Subcutaneous adipose tissue (tissue), 4 donors: Measurements from ENCODE around the gene ICE2. TPM values are rescaled to one million over a fixed set of nuclear protein-coding genes. Genes with fewer than 3 reads are reported as not detected.

ENCODE experiments used
- CTCF ChIP-seq: fragments of 450-650 bp; IDR thresholded peaks from one replicate; pipeline ENCODE4 v1.5.1; 2016; ENCODE audit warnings: low read depth, mild to moderate bottlenecking, control low read depth, antibody characterized with exemption, moderate library complexity
- total RNA-seq, 4 donors: library from RNA; depleted of rRNA; stranded (reverse); fragments of >200 nt; gene quantifications; one replicate each; pipeline ENCODE4 v1.1.0, GENCODE V29; 2016

The ICE2 gene
- total RNA-seq, 4 donors from 2014 or later, result 26.0 to 64.2 (median 36.2) TPM

GRCh38 chr15:60486742-60487141, 7.8 kb upstream of the ICE2 start:
- TF ChIP-seq CTCF, result no peak

DNA sequence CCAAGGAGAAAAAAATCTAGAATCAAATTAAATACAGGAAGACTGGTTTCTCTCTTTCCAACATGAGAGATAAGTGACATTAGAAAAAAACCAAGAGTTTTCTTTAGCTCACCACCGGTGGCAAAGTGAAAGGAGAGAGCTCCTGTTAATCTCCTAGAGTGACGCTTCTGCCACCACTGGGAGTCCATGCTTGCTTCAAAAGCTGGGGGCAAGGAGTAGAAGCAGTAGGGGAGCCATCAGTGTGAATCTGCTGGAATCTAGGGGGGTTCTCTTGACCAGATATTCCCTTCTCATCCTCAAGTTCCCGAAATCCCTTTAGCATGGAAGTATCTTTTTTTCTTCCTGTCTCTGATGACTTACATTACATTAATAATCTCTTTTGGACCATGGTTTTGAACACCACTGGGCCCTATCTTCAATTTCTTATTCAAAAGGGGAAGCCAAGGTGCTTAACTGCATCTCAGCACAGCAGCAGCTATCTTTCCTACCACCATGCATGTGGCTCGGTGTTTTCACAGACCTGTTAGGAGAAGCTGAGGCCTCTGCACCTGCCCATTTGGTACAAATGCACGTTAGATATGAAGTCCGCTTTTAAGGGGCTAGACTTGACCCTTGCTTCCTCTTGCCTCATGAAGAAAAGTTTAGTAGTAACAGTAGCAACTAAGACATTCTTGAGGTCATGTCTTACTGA, 6.6 kb upstream of the ICE2 start:
- no peak for TF ChIP-seq CTCF

DNA sequence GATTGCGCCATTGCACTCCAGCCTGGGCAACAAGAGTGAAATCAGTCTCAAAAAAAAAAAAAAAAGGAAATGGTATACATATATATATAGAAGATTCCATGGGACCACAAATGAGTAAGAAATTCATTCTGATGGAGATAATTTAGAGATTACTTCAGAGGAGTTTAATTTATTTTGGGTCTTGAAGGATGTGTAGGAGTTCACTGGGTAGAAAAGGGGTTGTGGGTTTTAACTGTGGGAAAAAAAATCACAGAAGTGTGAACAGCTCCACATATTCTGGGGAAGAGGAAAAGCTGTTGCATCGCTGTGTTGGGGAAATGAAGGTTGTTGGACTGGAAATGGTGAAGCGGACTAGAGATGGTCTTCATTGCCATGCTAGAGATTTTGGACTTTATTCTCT, 4.1 kb upstream of the ICE2 start:
- no peak for TF ChIP-seq CTCF

GRCh38 chr15:60480888-60481287, 1.9 kb upstream of the ICE2 start:
- TF ChIP-seq CTCF, result no peak

GRCh38 chr15:60480149-60480548, 1.2 kb upstream of the ICE2 start:
- TF ChIP-seq CTCF, result no peak

DNA sequence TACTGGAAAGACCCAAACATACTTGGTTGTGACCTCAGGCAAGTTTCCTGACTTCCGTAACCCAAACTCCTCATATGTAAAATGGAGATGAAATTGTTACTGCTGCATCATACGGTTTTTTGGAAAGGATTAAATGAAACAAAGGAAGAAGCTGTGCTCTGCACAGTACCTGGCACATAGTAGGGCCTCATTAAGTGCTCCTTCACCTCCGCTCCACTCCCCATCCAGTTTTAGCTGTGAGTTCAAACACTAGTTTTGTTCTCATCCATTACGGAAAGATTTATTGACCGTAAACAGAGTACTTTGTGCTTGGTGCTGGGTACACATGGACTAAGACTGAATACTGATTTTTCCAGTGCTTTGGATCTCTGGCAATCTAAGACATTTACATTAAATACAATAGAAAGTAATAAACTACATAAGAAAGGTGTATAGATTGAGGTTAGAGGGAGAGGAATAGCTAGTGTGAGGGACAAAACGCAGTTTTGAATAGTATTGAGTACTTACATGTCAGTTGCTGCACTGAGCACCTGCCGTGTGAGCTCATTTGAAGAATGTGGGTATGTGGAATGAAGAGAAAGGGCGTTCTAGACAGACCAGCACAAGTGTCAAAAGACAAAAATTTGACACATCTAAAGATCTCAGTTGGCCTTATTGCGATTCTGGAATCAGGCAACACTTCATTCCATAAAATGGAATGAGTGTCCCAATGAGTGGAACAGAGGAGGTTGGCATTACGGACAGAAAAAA, 594 bp upstream of the ICE2 start:
- TF ChIP-seq CTCF, result no peak

- no peak for TF ChIP-seq CTCF
These were observed 901 bp downstream of the ICE2 start for GRCh38 chr15:60477916-60478565.
